HG03175 (cell line): ENCODE results near the gene AGAP2.
"Not testable (repeated sequence)": the region's sequence is repeated elsewhere in the genome, so short reads cannot be mapped to it uniquely, and the experiment has no call there.

Source experiments
- ATAC-seq: cut with Tn5 transposase; IDR thresholded peaks from one replicate; pipeline ENCODE4 v1.9.1; 2021; ENCODE audit warnings: mild to moderate bottlenecking, moderate library complexity; ENCODE audit not compliant: unreplicated experiment

Gene AGAP2

GRCh38 chr12:57724003-57724935 lies 14.3 kb downstream of the AGAP2 start:
- ATAC-seq: no peak

- no peak for ATAC-seq
These were observed 14.9 kb downstream of the AGAP2 start for GRCh38 chr12:57723630-57723962.

- ATAC-seq: no peak
These were observed 15.6 kb downstream of the AGAP2 start for GRCh38 chr12:57722716-57723629.

- not testable (repeated sequence) for ATAC-seq
These were observed 16.5 kb downstream of the AGAP2 start for GRCh38 chr12:57721846-57722608.

GRCh38 chr12:57720606-57721595 lies 17.6 kb downstream of the AGAP2 start:
- no peak for ATAC-seq

- no peak for ATAC-seq
These were observed 18.6 kb downstream of the AGAP2 start for GRCh38 chr12:57719777-57720605.

- ATAC-seq: no peak
These were observed 19.7 kb downstream of the AGAP2 start for GRCh38 chr12:57718641-57719528.

- no peak for ATAC-seq
These were observed 20.5 kb downstream of the AGAP2 start for GRCh38 chr12:57717846-57718640.

GRCh38 chr12:57717131-57717530 lies 21.4 kb downstream of the AGAP2 start:
- no peak for ATAC-seq

GRCh38 chr12:57716305-57716704 lies 22.2 kb downstream of the AGAP2 start:
- no peak for ATAC-seq

GRCh38 chr12:57715786-57716185 lies 22.8 kb downstream of the AGAP2 start:
- no peak for ATAC-seq

GRCh38 chr12:57715036-57715748 lies 23.4 kb downstream of the AGAP2 start:
- ATAC-seq: not testable (repeated sequence)

GRCh38 chr12:57713209-57713608 lies 25.3 kb downstream of the AGAP2 start:
- ATAC-seq: no peak

GRCh38 chr12:57712701-57713100 lies 25.8 kb downstream of the AGAP2 start:
- no peak for ATAC-seq

GRCh38 chr12:57708296-57708695 lies 30.2 kb downstream of the AGAP2 start:
- no peak for ATAC-seq

GRCh38 chr12:57707250-57707649 lies 31.3 kb downstream of the AGAP2 start:
- no peak for ATAC-seq
